Measurements from ENCODE around the gene GPC6.
A peak's percentile ranks its signal among the peaks of the same experiment; 100 is the strongest.

Gene GPC6

GRCh38 chr13:94303644-94304174 lies 1077.1 kb downstream of the GPC6 start:
- TF ChIP-seq CTCF (IDR thresholded peaks at IDR 0.05; ENCODE audit: low read depth, low read length), result no peak
- H3K4me3 ChIP-seq (ENCODE audit: low read depth, low read length), result no peak overlapping the region
- DNase-seq (ENCODE audit: low read depth, low spot score), result no peak
- in situ Hi-C loops (cut with HindIII; ENCODE audit: low sequenced_read_pairs), result no loop called here

- no peak for DNase-seq (ENCODE audit: low read depth, low spot score)
- no peak overlapping the region for H3K4me3 ChIP-seq (ENCODE audit: low read depth, low read length)
- TF ChIP-seq CTCF (IDR thresholded peaks at IDR 0.05; ENCODE audit: low read depth, low read length), result no peak
- in situ Hi-C loops (cut with HindIII; ENCODE audit: low sequenced_read_pairs), result no loop called here
These were observed 1078.4 kb downstream of the GPC6 start for GRCh38 chr13:94305033-94305432.

GRCh38 chr13:94305463-94305862 lies 1078.9 kb downstream of the GPC6 start:
- peak; percentile 76 for DNase-seq (ENCODE audit: low read depth, low spot score)
- H3K4me3 ChIP-seq (ENCODE audit: low read depth, low read length), result no peak overlapping the region
- in situ Hi-C loops (cut with HindIII; ENCODE audit: low sequenced_read_pairs), result no loop called here
- TF ChIP-seq CTCF (IDR thresholded peaks at IDR 0.05; ENCODE audit: low read depth, low read length), result no peak

- TF ChIP-seq CTCF (IDR thresholded peaks at IDR 0.05; ENCODE audit: low read depth, low read length), result no peak
- in situ Hi-C loops (cut with HindIII; ENCODE audit: low sequenced_read_pairs), result no loop called here
- H3K4me3 ChIP-seq (ENCODE audit: low read depth, low read length), result no peak overlapping the region
- no peak for DNase-seq (ENCODE audit: low read depth, low spot score)
These were observed 1079.3 kb downstream of the GPC6 start for GRCh38 chr13:94305934-94306333.

- in situ Hi-C loops (cut with HindIII; ENCODE audit: low sequenced_read_pairs), result no loop called here
- TF ChIP-seq CTCF (IDR thresholded peaks at IDR 0.05; ENCODE audit: low read depth, low read length), result no peak
- no peak for DNase-seq (ENCODE audit: low read depth, low spot score)
- H3K4me3 ChIP-seq (ENCODE audit: low read depth, low read length), result no peak overlapping the region
These were observed 1082.2 kb downstream of the GPC6 start for GRCh38 chr13:94308832-94309231.

GRCh38 chr13:94309576-94309975 lies 1083.0 kb downstream of the GPC6 start:
- TF ChIP-seq CTCF (IDR thresholded peaks at IDR 0.05; ENCODE audit: low read depth, low read length), result no peak
- no peak for DNase-seq (ENCODE audit: low read depth, low spot score)
- no peak overlapping the region for H3K4me3 ChIP-seq (ENCODE audit: low read depth, low read length)
- in situ Hi-C loops (cut with HindIII; ENCODE audit: low sequenced_read_pairs), result no loop called here
